ENCODE measurements around the gene SCT.

SCT gene

DNA sequence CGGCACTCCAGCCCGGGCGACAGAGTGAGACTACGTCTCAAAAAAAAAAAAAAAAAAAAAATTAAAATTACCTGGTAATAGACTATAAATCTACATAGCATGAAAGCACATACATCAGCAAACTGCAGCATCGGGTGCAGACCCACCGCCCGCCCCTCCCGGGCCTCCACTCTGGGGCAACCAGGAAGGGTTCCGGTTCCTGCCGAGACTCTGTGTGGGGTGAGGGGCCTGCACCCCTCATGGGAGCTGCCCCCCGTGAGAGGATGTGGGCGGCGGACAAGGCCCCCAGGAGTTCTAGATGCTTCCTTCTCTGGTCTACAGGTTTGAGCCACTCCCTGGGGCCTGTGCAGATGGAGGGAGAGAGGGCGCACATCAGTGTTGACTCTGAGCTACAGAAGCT, 19.2 kb upstream of the SCT start:
- no peaks in the 10 kb centered on the region for H3K27me3 ChIP-seq (replicated peaks)
- H3K27ac ChIP-seq: no peak overlapping the region
- peaks cover 13% of the 10 kb centered on the region for H3K36me3 ChIP-seq (replicated peaks)
- DNase-seq: no peak
- no peak overlapping the region for H3K4me3 ChIP-seq (ENCODE audit: low read depth, low read length)
- in situ Hi-C loops (cut with HindIII; ENCODE audit: low pct_ligation_motif_present, low sequenced_read_pairs): no loop called here
- TF ChIP-seq, protein P1, sequence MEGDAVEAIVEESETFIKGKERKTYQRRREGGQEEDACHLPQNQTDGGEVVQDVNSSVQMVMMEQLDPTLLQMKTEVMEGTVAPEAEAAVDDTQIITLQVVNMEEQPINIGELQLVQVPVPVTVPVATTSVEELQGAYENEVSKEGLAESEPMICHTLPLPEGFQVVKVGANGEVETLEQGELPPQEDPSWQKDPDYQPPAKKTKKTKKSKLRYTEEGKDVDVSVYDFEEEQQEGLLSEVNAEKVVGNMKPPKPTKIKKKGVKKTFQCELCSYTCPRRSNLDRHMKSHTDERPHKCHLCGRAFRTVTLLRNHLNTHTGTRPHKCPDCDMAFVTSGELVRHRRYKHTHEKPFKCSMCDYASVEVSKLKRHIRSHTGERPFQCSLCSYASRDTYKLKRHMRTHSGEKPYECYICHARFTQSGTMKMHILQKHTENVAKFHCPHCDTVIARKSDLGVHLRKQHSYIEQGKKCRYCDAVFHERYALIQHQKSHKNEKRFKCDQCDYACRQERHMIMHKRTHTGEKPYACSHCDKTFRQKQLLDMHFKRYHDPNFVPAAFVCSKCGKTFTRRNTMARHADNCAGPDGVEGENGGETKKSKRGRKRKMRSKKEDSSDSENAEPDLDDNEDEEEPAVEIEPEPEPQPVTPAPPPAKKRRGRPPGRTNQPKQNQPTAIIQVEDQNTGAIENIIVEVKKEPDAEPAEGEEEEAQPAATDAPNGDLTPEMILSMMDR (IDR thresholded peaks at IDR 0.05; ENCODE audit: low read depth, low read length, missing control alignments): no peak

DNA sequence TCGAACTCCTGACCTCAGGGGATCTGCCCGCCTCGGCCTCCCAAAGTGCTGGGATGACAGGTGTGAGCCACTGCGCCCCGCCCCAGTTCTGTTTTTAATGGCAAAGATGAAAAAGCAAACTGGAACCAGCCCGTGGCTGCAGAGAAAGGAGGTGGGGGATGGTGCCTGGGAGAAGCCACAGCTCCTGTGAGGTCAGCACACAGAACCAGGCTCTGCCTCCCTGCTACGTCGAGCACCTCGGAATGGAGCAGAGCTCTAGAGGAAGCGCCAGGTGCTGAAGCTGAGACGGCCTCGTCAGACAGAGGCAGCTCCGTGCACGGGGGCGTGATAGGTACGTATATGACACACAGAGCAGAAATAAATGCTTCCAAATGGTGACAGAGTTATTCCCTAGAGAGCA, 18.6 kb upstream of the SCT start:
- Histone ChIP-seq H3K27me3 (replicated peaks) (peaks cover 2% of the 10 kb centered on the region), H3K36me3 (replicated peaks) (peaks cover 13% of the 10 kb centered on the region), H3K27ac (no peak overlapping the region), H3K4me3 (ENCODE audit: low read depth, low read length) (no peak overlapping the region)
- DNase-seq: no peak
- TF ChIP-seq, protein P1 (IDR thresholded peaks at IDR 0.05; ENCODE audit: low read depth, low read length, missing control alignments): no peak
- in situ Hi-C loops (cut with HindIII; ENCODE audit: low pct_ligation_motif_present, low sequenced_read_pairs): no loop called here

DNA sequence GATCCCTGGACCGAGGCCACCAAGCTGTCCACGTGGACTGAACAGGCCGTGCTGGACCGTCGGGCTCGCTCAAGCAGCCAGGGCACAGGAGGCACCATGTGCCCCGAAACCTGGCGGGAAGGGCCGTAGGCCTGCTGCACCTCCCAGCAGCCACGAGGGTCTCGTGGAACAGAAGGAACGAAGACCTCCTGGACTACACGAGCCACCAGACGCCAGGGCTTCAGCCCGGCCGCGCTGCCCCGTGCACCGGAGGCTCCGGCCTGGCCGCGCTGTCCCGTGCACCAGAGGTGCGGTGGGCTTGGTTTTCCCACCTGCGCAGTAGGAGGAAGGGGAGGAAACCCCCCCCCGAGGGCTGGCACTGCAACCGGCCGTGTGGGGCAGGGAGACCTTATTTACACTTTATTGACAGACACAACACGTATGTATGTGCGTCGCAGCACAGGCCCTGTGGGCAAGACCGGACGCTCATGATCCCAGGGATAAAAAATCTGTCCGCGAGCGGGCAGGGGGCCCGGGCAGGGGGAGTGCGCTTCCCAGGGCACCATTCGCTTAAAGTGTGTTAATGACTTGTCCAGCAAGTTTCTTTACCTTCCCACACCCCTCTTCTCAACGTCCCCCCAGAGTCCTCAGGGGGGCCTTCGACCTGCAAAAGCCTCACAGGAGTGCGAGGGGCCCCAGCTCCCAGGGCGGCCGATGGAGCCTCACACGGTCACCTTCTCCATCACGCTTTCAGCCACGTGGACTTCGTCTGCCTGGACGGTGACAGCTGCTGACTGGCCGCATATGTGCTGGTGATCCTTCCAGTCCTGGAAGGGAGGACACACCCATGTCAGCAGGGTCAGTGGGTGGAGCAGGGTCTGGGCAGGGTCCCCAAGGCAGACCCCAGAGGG, 17.1 kb upstream of the SCT start:
- Histone ChIP-seq H3K4me3 (ENCODE audit: low read depth, low read length) (no peak overlapping the region), H3K27ac (no peak overlapping the region), H3K36me3 (replicated peaks) (peaks cover 13% of the 10 kb centered on the region), H3K27me3 (replicated peaks) (peaks cover 9% of the 10 kb centered on the region)
- in situ Hi-C loops (cut with HindIII; ENCODE audit: low pct_ligation_motif_present, low sequenced_read_pairs): no loop called here
- TF ChIP-seq, protein P1 (IDR thresholded peaks at IDR 0.05; ENCODE audit: low read depth, low read length, missing control alignments): no peak
- DNase-seq: no peak

DNA sequence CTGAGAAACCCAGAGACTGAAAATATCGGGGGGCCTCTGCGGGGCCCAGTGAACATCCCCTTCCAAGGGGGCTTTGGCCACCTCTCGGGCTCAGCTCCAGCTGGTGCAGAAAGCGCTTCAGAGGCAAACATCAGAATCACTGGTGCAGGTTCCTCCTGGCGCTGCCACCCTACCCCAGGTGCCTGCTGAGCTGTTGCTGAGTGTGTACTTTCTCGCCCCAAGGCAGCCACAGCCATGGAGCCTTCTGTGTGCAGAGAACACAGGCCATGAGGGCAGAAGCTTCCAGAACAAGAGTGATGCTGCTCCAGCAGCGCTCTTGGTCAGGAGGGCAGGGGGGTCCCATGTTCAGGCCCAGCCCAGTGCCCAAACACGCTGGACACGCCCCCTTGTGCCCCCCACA, 16.4 kb upstream of the SCT start:
- in situ Hi-C loops (cut with HindIII; ENCODE audit: low pct_ligation_motif_present, low sequenced_read_pairs): no loop called here
- no peak overlapping the region for H3K4me3 ChIP-seq (ENCODE audit: low read depth, low read length)
- TF ChIP-seq, protein P1 (IDR thresholded peaks at IDR 0.05; ENCODE audit: low read depth, low read length, missing control alignments): no peak
- no peak for DNase-seq
- H3K36me3 ChIP-seq (replicated peaks): peaks cover 8% of the 10 kb centered on the region
- H3K27me3 ChIP-seq (replicated peaks): peaks cover 16% of the 10 kb centered on the region
- no peak overlapping the region for H3K27ac ChIP-seq

DNA sequence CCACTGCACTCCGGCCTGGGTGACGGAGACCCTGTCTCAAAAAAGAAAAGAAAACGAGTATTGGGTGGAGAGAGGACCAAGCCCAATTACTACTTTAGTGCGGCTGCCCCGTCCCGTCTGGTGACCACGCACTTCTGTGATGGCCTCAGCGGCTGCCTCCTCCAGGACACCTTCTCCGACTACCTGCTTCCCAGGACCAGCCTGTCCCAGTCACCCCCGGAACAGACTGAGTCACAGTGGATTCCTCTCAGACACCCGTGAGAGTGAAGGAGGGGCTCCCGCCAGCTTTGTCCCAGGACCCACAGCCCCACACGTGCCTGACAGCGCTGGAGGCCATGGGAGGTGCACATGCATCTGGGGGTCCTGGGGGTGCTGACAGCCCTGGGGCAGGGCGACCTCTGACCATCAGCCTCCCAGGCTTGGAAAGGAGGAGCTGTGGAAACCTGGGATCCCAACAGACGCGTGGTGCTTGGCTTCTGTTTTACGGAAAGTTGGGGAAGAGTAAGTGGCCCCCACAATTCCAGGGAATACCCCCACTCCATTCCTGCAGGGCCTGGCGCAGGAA, 14.9 kb upstream of the SCT start:
- Histone ChIP-seq H3K27ac (no peak overlapping the region), H3K36me3 (replicated peaks) (peaks cover 8% of the 10 kb centered on the region), H3K27me3 (replicated peaks) (peaks cover 30% of the 10 kb centered on the region), H3K4me3 (ENCODE audit: low read depth, low read length) (no peak overlapping the region)
- in situ Hi-C loops (cut with HindIII; ENCODE audit: low pct_ligation_motif_present, low sequenced_read_pairs): no loop called here
- TF ChIP-seq, protein P1 (IDR thresholded peaks at IDR 0.05; ENCODE audit: low read depth, low read length, missing control alignments): no peak
- DNase-seq: no peak
